Measurements from ENCODE around the gene MACF1. TPM values are rescaled to one million over a fixed set of nuclear protein-coding genes. Genes with fewer than 3 reads are reported as not detected.

MACF1 gene
- total RNA-seq, 1 experiment from 2014 or later, result 211 TPM

- H3K36me3 ChIP-seq, result peaks cover 92% of the 10 kb centered on the region
- H3K4me1 ChIP-seq (replicated peaks), result no peaks in the 10 kb centered on the region
- H3K27me3 ChIP-seq (replicated peaks), result no peaks in the 10 kb centered on the region
- H3K4me3 ChIP-seq, result no peak overlapping the region
- no peaks in the 10 kb centered on the region for H3K9me3 ChIP-seq (replicated peaks)
- no peak for DNase-seq (ENCODE audit: low read depth in 1 of 2, low spot score in 2 of 2)
- no peak overlapping the region for H3K27ac ChIP-seq
Measured at GRCh38 chr1:39297551-39297950, 93.1 kb downstream of the MACF1 start.

GRCh38 chr1:39301606-39302005 lies 97.1 kb downstream of the MACF1 start:
- peak in 1 of 2 experiments; percentile 12 for DNase-seq (ENCODE audit: low read depth in 1 of 2, low spot score in 2 of 2)
- Histone ChIP-seq H3K9me3 (replicated peaks) (no peaks in the 10 kb centered on the region), H3K4me3 (no peak overlapping the region), H3K36me3 (peaks cover 71% of the 10 kb centered on the region), H3K27ac (no peak overlapping the region), H3K4me1 (replicated peaks) (no peaks in the 10 kb centered on the region), H3K27me3 (replicated peaks) (no peaks in the 10 kb centered on the region)

GRCh38 chr1:39305555-39305954 lies 101.1 kb downstream of the MACF1 start:
- DNase-seq (ENCODE audit: low read depth in 1 of 2, low spot score in 2 of 2), result no peak
- Histone ChIP-seq H3K4me3 (no peak overlapping the region), H3K36me3 (peaks cover 56% of the 10 kb centered on the region), H3K9me3 (replicated peaks) (no peaks in the 10 kb centered on the region), H3K4me1 (replicated peaks) (no peaks in the 10 kb centered on the region), H3K27ac (no peak overlapping the region), H3K27me3 (replicated peaks) (no peaks in the 10 kb centered on the region)

GRCh38 chr1:39310015-39310414 lies 105.5 kb downstream of the MACF1 start:
- H3K27me3 ChIP-seq (replicated peaks), result no peaks in the 10 kb centered on the region
- no peaks in the 10 kb centered on the region for H3K9me3 ChIP-seq (replicated peaks)
- H3K36me3 ChIP-seq, result peaks cover 57% of the 10 kb centered on the region
- H3K4me1 ChIP-seq (replicated peaks), result no peaks in the 10 kb centered on the region
- DNase-seq (ENCODE audit: low read depth in 1 of 2, low spot score in 2 of 2), result no peak
- no peak overlapping the region for H3K4me3 ChIP-seq
- no peak overlapping the region for H3K27ac ChIP-seq

GRCh38 chr1:39310691-39311090 lies 106.2 kb downstream of the MACF1 start:
- DNase-seq (ENCODE audit: low read depth in 1 of 2, low spot score in 2 of 2), result no peak

GRCh38 chr1:39317111-39317510 lies 112.6 kb downstream of the MACF1 start:
- no peak overlapping the region for H3K27ac ChIP-seq
- no peak overlapping the region for H3K4me3 ChIP-seq
- no peak for DNase-seq (ENCODE audit: low read depth in 1 of 2, low spot score in 2 of 2)
- no peaks in the 10 kb centered on the region for H3K27me3 ChIP-seq (replicated peaks)
- H3K9me3 ChIP-seq (replicated peaks), result no peaks in the 10 kb centered on the region
- no peaks in the 10 kb centered on the region for H3K4me1 ChIP-seq (replicated peaks)
- H3K36me3 ChIP-seq, result peaks cover 84% of the 10 kb centered on the region

More at GRCh38 chr1:39310691-39311090, 106.2 kb downstream of the MACF1 start:
- no peaks in the 10 kb centered on the region for H3K9me3 ChIP-seq (replicated peaks)
- H3K27ac ChIP-seq, result no peak overlapping the region
- H3K27me3 ChIP-seq (replicated peaks), result no peaks in the 10 kb centered on the region
- H3K4me1 ChIP-seq (replicated peaks), result no peaks in the 10 kb centered on the region
- peaks cover 58% of the 10 kb centered on the region for H3K36me3 ChIP-seq
- no peak overlapping the region for H3K4me3 ChIP-seq

- H3K4me1 ChIP-seq (replicated peaks), result no peaks in the 10 kb centered on the region
- DNase-seq (ENCODE audit: low read depth in 1 of 2, low spot score in 2 of 2), result no peak
- peaks cover 85% of the 10 kb centered on the region for H3K36me3 ChIP-seq
- H3K27me3 ChIP-seq (replicated peaks), result no peaks in the 10 kb centered on the region
- no peaks in the 10 kb centered on the region for H3K9me3 ChIP-seq (replicated peaks)
- H3K4me3 ChIP-seq, result no peak overlapping the region
- no peak overlapping the region for H3K27ac ChIP-seq
Measured at GRCh38 chr1:39317910-39318633, 113.6 kb downstream of the MACF1 start.

- Histone ChIP-seq H3K4me3 (no peak overlapping the region), H3K4me1 (replicated peaks) (no peaks in the 10 kb centered on the region), H3K27me3 (replicated peaks) (no peaks in the 10 kb centered on the region), H3K36me3 (peaks cover 87% of the 10 kb centered on the region), H3K9me3 (replicated peaks) (no peaks in the 10 kb centered on the region), H3K27ac (no peak overlapping the region)
- no peak for DNase-seq (ENCODE audit: low read depth in 1 of 2, low spot score in 2 of 2)
Measured at GRCh38 chr1:39321979-39322378, 117.5 kb downstream of the MACF1 start.

GRCh38 chr1:39322431-39322830 lies 117.9 kb downstream of the MACF1 start:
- no peak for DNase-seq (ENCODE audit: low read depth in 1 of 2, low spot score in 2 of 2)
- Histone ChIP-seq H3K9me3 (replicated peaks) (no peaks in the 10 kb centered on the region), H3K27ac (no peak overlapping the region), H3K36me3 (peaks cover 87% of the 10 kb centered on the region), H3K27me3 (replicated peaks) (no peaks in the 10 kb centered on the region), H3K4me1 (replicated peaks) (no peaks in the 10 kb centered on the region; the same call in 1 of the 2 replicates), H3K4me3 (no peak overlapping the region)

GRCh38 chr1:39324888-39325287 lies 120.4 kb downstream of the MACF1 start:
- Histone ChIP-seq H3K27me3 (replicated peaks) (no peaks in the 10 kb centered on the region), H3K4me3 (no peak overlapping the region), H3K9me3 (replicated peaks) (no peaks in the 10 kb centered on the region), H3K4me1 (replicated peaks) (peaks cover 7% of the 10 kb centered on the region), H3K27ac (no peak overlapping the region), H3K36me3 (peaks cover 85% of the 10 kb centered on the region)
- DNase-seq (ENCODE audit: low read depth in 1 of 2, low spot score in 2 of 2), result no peak

GRCh38 chr1:39326836-39327235 lies 122.3 kb downstream of the MACF1 start:
- DNase-seq (ENCODE audit: low read depth in 1 of 2, low spot score in 2 of 2), result no peak
- Histone ChIP-seq H3K4me3 (no peak overlapping the region), H3K36me3 (peaks cover 82% of the 10 kb centered on the region)

GRCh38 chr1:39328095-39328494 lies 123.6 kb downstream of the MACF1 start:
- Histone ChIP-seq H3K4me3 (peak overlapping the region; percentile 12; the same call in 1 of the 2 replicates), H3K27me3 (replicated peaks) (no peaks in the 10 kb centered on the region), H3K36me3 (peaks cover 82% of the 10 kb centered on the region), H3K27ac (no peak overlapping the region), H3K9me3 (replicated peaks) (no peaks in the 10 kb centered on the region), H3K4me1 (replicated peaks) (peaks cover 7% of the 10 kb centered on the region)
- peak in 1 of 2 experiments; percentile 23 for DNase-seq (ENCODE audit: low read depth in 1 of 2, low spot score in 2 of 2)

More at GRCh38 chr1:39326836-39327235, 122.3 kb downstream of the MACF1 start:
- H3K4me1 ChIP-seq (replicated peaks), result peaks cover 7% of the 10 kb centered on the region
- no peaks in the 10 kb centered on the region for H3K27me3 ChIP-seq (replicated peaks)
- H3K27ac ChIP-seq, result no peak overlapping the region
- H3K9me3 ChIP-seq (replicated peaks), result no peaks in the 10 kb centered on the region

- H3K36me3 ChIP-seq, result peaks cover 87% of the 10 kb centered on the region
- H3K4me3 ChIP-seq, result peak overlapping the region; percentile 12; the same call in 1 of the 2 replicates
- no peak overlapping the region for H3K27ac ChIP-seq
- DNase-seq (ENCODE audit: low read depth in 1 of 2, low spot score in 2 of 2), result no peak
- no peaks in the 10 kb centered on the region for H3K9me3 ChIP-seq (replicated peaks)
- H3K4me1 ChIP-seq (replicated peaks), result peaks cover 7% of the 10 kb centered on the region
- H3K27me3 ChIP-seq (replicated peaks), result no peaks in the 10 kb centered on the region
Measured at GRCh38 chr1:39328586-39329121, 124.2 kb downstream of the MACF1 start.

- Histone ChIP-seq H3K27ac (no peak overlapping the region), H3K27me3 (replicated peaks) (no peaks in the 10 kb centered on the region), H3K4me3 (no peak overlapping the region), H3K4me1 (replicated peaks) (peaks cover 7% of the 10 kb centered on the region), H3K9me3 (replicated peaks) (no peaks in the 10 kb centered on the region), H3K36me3 (peaks cover 87% of the 10 kb centered on the region)
- DNase-seq (ENCODE audit: low read depth in 1 of 2, low spot score in 2 of 2), result no peak
Measured at GRCh38 chr1:39331647-39332046, 127.2 kb downstream of the MACF1 start.
